Chondrocyte (in vitro differentiated cells): ENCODE results near the gene TFF1. TPM values are rescaled to one million over a fixed set of nuclear protein-coding genes. Genes with fewer than 3 reads are reported as not detected.
"Not testable (repeated sequence)": the region's sequence is repeated elsewhere in the genome, so short reads cannot be mapped to it uniquely, and the experiment has no call there.

ENCODE experiments used
- DNase-seq: peaks from one replicate; pipeline ENCODE4 v3.0.0; 2021; ENCODE audit warnings: mixed read lengths, low spot score
- H3K27ac Mint-ChIP-seq: one replicate; pipeline ENCODE4 v1.8.0; 2021; ENCODE audit warnings: mild to moderate bottlenecking, moderate library complexity, mixed read lengths; ENCODE audit not compliant: unreplicated experiment
- H3K27me3 Mint-ChIP-seq: 2 replicates; pipeline ENCODE4 v1.8.0; 2021; ENCODE audit warnings: low read depth, mixed read lengths
- H3K36me3 Mint-ChIP-seq: 2 replicates; pipeline ENCODE4 v1.8.0; 2021; ENCODE audit warnings: low read depth, mixed read lengths
- H3K4me1 Mint-ChIP-seq: 2 replicates; pipeline ENCODE4 v1.8.0; 2021; ENCODE audit warnings: low read depth, mild to moderate bottlenecking, mixed read lengths
- H3K4me3 Mint-ChIP-seq: one replicate; pipeline ENCODE4 v1.8.0; 2021; ENCODE audit warnings: mild to moderate bottlenecking, moderate library complexity, mixed read lengths; ENCODE audit not compliant: unreplicated experiment
- H3K9me3 Mint-ChIP-seq: 2 replicates; pipeline ENCODE4 v1.8.0; 2021; ENCODE audit warnings: low read depth, mixed read lengths
- CTCF ChIP-seq: fragments of 200-600 bp; sonication (generic); IDR thresholded peaks from 2 replicates; pipeline ENCODE4 v1.5.0; 2021; ENCODE audit warnings: antibody characterized with exemption, mild to moderate bottlenecking, moderate library complexity
- total RNA-seq: library from RNA; stranded (reverse); gene quantifications from 3 replicates; pipeline ENCODE4 v1.2.1, GENCODE V29; 2021

Gene TFF1
- total RNA-seq, 1 donor from 2014 or later = not detected

DNA sequence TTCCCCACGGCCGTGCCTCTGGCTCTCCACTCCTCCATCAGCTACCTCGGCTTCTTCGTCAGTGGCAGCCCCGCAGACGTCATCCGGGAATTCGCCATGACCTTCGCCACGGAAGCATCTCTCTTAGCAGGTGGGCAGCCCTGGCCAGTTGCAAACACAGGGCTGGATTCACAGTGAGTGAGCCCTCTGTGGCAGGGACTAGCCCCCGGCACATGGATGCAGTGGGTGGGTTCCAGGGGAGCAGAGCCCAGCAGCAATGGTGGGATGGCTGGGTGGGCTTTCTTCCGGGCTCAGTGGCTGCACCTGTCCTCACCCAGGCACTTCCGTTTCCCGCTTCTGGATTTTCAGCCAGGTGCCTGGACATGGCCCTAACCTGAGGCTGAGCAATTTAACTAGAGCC is 46.8 kb upstream of the TFF1 start:
- Mint-ChIP-seq H3K27me3 (peaks cover 5% of the 10 kb centered on the region), H3K4me3 (no peak overlapping the region), H3K9me3 (no peaks in the 10 kb centered on the region), H3K4me1 (peaks cover 8% of the 10 kb centered on the region), H3K36me3 (no peaks in the 10 kb centered on the region), H3K27ac (no peak overlapping the region)
- no peak for TF ChIP-seq CTCF
- no peak for DNase-seq

DNA sequence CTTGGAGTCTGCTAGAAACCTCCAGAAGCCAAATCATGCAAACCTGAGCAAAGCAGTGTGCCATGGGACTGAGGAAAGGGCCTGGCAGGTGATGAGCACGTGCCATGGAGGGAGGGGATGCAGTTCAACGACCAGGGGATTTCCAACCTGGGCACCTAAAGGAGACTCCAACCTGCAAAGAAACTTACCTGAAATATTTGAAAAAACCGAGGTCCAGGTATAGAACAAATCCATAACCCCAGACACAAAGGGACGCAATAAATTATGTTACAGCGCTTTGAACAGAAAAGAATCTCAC is 46.2 kb upstream of the TFF1 start:
- no peak for TF ChIP-seq CTCF
- no peaks in the 10 kb centered on the region for H3K36me3 Mint-ChIP-seq
- no peak overlapping the region for H3K4me3 Mint-ChIP-seq
- no peaks in the 10 kb centered on the region for H3K9me3 Mint-ChIP-seq
- H3K27me3 Mint-ChIP-seq = peaks cover 5% of the 10 kb centered on the region
- DNase-seq = no peak
- H3K27ac Mint-ChIP-seq = no peak overlapping the region
- H3K4me1 Mint-ChIP-seq = peaks cover 8% of the 10 kb centered on the region

GRCh38 chr21:42411891-42412635 is 45.7 kb upstream of the TFF1 start:
- Mint-ChIP-seq H3K9me3 (no peaks in the 10 kb centered on the region), H3K36me3 (no peaks in the 10 kb centered on the region), H3K4me3 (no peak overlapping the region), H3K27ac (no peak overlapping the region), H3K27me3 (peaks cover 2% of the 10 kb centered on the region), H3K4me1 (peaks cover 8% of the 10 kb centered on the region)
- DNase-seq = no peak
- peak; percentile 3 for TF ChIP-seq CTCF

DNA sequence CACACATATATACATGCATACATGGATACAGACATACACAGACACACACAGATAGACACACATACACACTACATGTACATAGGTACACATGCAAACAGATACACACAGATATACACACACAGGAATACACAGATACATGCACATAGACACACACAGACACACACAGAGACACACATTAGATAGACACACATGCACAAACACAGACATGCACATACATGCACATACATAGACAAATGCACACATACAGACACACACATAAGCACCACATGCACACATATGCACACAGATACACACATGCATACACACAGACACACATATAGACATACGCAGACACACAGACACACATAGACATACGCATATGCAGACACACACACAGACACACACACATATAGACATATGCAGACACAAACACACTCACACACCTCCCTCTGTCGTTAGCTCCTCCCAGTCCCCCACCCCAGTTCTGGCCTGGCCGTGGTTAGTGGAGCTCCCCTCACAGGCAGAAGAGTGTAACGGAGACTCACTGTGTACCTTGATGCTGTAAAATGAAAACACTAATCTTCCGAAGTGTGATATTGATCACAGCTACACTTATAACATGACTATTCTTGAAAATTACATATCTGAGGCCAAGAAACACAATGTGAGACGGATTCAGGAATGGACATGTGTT is 45.0 kb upstream of the TFF1 start:
- peaks cover 2% of the 10 kb centered on the region for H3K27me3 Mint-ChIP-seq
- no peak for DNase-seq
- no peak overlapping the region for H3K4me3 Mint-ChIP-seq
- H3K36me3 Mint-ChIP-seq = no peaks in the 10 kb centered on the region
- H3K27ac Mint-ChIP-seq = no peak overlapping the region
- TF ChIP-seq CTCF = peak; percentile 33
- H3K4me1 Mint-ChIP-seq = peaks cover 8% of the 10 kb centered on the region
- no peaks in the 10 kb centered on the region for H3K9me3 Mint-ChIP-seq

DNA sequence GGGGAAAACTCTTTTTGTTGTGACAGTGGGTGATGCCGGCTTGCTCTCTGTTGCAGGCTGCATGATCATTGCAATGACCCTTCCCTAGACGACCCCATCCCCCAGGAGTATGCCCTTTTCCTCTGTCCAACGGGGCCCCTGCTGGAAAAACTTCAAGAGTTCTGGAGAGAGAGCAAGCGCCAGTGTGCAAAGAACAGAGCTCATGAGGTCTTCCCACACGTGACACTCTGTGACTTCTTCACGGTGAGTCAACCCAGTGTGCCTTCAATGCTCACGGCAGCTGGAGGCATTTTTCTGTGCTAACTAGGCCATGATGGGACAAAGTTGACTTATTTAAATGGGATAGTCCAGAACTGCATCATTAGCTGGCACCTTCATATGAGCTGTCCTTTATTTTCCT is 43.0 kb upstream of the TFF1 start:
- no peaks in the 10 kb centered on the region for H3K9me3 Mint-ChIP-seq
- no peak overlapping the region for H3K4me3 Mint-ChIP-seq
- H3K4me1 Mint-ChIP-seq = no peaks in the 10 kb centered on the region
- H3K27me3 Mint-ChIP-seq = peaks cover 2% of the 10 kb centered on the region
- H3K27ac Mint-ChIP-seq = no peak overlapping the region
- no peaks in the 10 kb centered on the region for H3K36me3 Mint-ChIP-seq
- no peak for TF ChIP-seq CTCF
- no peak for DNase-seq

DNA sequence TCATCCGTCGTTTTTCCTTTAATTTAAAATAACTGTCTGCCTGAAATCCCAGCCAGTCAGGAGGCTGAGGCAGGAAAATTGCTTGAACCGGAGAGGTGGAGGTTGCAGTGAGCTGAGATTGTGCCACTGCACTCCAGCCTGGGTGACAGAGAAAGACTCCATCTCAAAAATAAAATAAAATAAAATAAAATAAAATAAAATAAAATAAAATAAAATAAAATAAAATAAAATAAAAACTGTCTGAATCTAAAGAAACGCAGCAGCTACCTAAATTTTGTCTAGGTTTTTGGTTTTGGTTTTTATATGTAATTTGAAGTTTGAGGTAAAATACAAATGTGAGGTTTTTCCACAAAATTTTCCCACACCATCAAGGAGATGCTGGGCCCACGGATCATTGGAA is 42.4 kb upstream of the TFF1 start:
- not testable (repeated sequence) for DNase-seq, H3K27me3 Mint-ChIP-seq, H3K36me3 Mint-ChIP-seq, H3K4me3 Mint-ChIP-seq, H3K9me3 Mint-ChIP-seq, H3K27ac Mint-ChIP-seq, H3K4me1 Mint-ChIP-seq
